GM19025 (cell line): ENCODE measurements around the gene FAM9A.
"Not testable (repeated sequence)": the region's sequence is repeated elsewhere in the genome, so short reads cannot be mapped to it uniquely, and the experiment has no call there.

Experiments used
- ATAC-seq: cut with Tn5 transposase; IDR thresholded peaks from one replicate; pipeline ENCODE4 v1.9.1; 2021; ENCODE audit warnings: mild to moderate bottlenecking, low read depth, moderate library complexity; ENCODE audit not compliant: unreplicated experiment

The FAM9A gene

GRCh38 chrX:8805974-8806373 is 4.8 kb upstream of the FAM9A start:
- no peak for ATAC-seq

- no peak for ATAC-seq
Observed at GRCh38 chrX:8805046-8805445, 3.9 kb upstream of the FAM9A start.

GRCh38 chrX:8803326-8803725 is 2.1 kb upstream of the FAM9A start:
- no peak for ATAC-seq

GRCh38 chrX:8800351-8800750 is 832 bp downstream of the FAM9A start:
- ATAC-seq = not testable (repeated sequence)

GRCh38 chrX:8799281-8799680 is 1.9 kb downstream of the FAM9A start:
- not testable (repeated sequence) for ATAC-seq

- ATAC-seq = not testable (repeated sequence)
Observed at GRCh38 chrX:8798702-8799101, 2.5 kb downstream of the FAM9A start.

- ATAC-seq = not testable (repeated sequence)
Observed at GRCh38 chrX:8787119-8787518, 14.1 kb downstream of the FAM9A start.

GRCh38 chrX:8784162-8784561 is 17.0 kb downstream of the FAM9A start:
- ATAC-seq = no peak

GRCh38 chrX:8783714-8784098 is 17.5 kb downstream of the FAM9A start:
- ATAC-seq = no peak

- ATAC-seq = no peak
Observed at GRCh38 chrX:8783097-8783713, 18.0 kb downstream of the FAM9A start.

GRCh38 chrX:8782595-8782994 is 18.6 kb downstream of the FAM9A start:
- ATAC-seq = no peak

GRCh38 chrX:8781921-8782320 is 19.3 kb downstream of the FAM9A start:
- not testable (repeated sequence) for ATAC-seq

GRCh38 chrX:8773117-8773516 is 28.1 kb downstream of the FAM9A start:
- ATAC-seq = no peak

GRCh38 chrX:8760021-8760420 is 41.2 kb downstream of the FAM9A start:
- no peak for ATAC-seq

GRCh38 chrX:8758706-8759105 is 42.5 kb downstream of the FAM9A start:
- ATAC-seq = not testable (repeated sequence)

GRCh38 chrX:8757609-8758389 is 43.4 kb downstream of the FAM9A start:
- not testable (repeated sequence) for ATAC-seq

- no peak for ATAC-seq
Observed at GRCh38 chrX:8755813-8756212, 45.4 kb downstream of the FAM9A start.

GRCh38 chrX:8755116-8755515 is 46.1 kb downstream of the FAM9A start:
- no peak for ATAC-seq

GRCh38 chrX:8749697-8750096 is 51.5 kb downstream of the FAM9A start:
- no peak for ATAC-seq

- no peak for ATAC-seq
Observed at GRCh38 chrX:8748855-8749254, 52.3 kb downstream of the FAM9A start.

GRCh38 chrX:8743126-8743732 is 58.0 kb downstream of the FAM9A start:
- ATAC-seq = no peak

- no peak for ATAC-seq
Observed at GRCh38 chrX:8741981-8742380, 59.2 kb downstream of the FAM9A start.
